Measurements from ENCODE around the gene TNFRSF19. TPM values are rescaled to one million over a fixed set of nuclear protein-coding genes. Genes with fewer than 3 reads are reported as not detected.

Gene TNFRSF19
- total and polyA plus RNA-seq, 11 donors = 9.1 to 35.7 (median 25.6) TPM

DNA sequence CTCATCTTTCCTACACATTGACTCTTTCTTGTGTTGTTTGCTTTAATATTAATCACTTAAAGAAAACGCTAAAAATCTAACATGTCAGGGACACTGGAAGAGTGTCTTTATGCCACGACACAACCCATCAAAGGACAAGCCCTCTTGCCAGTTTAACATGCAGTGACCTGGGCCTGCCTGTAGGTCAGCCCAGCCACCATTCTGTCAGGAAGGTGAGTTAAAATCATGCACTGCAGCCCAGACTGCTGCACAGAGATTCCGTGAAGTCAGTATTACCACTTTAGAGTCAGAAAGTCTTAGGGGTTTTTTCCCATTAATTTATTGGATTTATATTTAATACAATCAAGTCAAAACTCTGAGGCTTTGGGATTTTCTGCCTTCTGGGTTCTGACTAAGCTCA is 58.0 kb downstream of the TNFRSF19 start:
- Histone ChIP-seq H3K4me1 (peaks cover 0 to 55% (median 20%) of the 10 kb centered on the region in 12 donors), H3K4me3 (no peak overlapping the region), H3K27ac (peak overlapping the region in 6 of 12 donors; percentile 14 to 75 (median 27)), H3K36me3 (peaks cover 0 to 47% (median 0%) of the 10 kb centered on the region in 9 donors), H3K27me3 (no peaks in the 10 kb centered on the region), H3K9me3 (peaks cover 0 to 11% (median 0%) of the 10 kb centered on the region in 12 donors)
- 63 to 76% (median 70%) methylated on average over 3 of the region's 3 CpGs for WGBS, 4 donors
- DNase-seq (no peak), ATAC-seq (no peak)
- TF ChIP-seq, protein P1, sequence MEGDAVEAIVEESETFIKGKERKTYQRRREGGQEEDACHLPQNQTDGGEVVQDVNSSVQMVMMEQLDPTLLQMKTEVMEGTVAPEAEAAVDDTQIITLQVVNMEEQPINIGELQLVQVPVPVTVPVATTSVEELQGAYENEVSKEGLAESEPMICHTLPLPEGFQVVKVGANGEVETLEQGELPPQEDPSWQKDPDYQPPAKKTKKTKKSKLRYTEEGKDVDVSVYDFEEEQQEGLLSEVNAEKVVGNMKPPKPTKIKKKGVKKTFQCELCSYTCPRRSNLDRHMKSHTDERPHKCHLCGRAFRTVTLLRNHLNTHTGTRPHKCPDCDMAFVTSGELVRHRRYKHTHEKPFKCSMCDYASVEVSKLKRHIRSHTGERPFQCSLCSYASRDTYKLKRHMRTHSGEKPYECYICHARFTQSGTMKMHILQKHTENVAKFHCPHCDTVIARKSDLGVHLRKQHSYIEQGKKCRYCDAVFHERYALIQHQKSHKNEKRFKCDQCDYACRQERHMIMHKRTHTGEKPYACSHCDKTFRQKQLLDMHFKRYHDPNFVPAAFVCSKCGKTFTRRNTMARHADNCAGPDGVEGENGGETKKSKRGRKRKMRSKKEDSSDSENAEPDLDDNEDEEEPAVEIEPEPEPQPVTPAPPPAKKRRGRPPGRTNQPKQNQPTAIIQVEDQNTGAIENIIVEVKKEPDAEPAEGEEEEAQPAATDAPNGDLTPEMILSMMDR (IDR thresholded peaks at IDR 0.05) = peak in 1 of 12 donors; percentile 5
- no peak for TF ChIP-seq POLR2A (IDR thresholded peaks at IDR 0.05)
- intact Hi-C loops (cut with DNase I) = no loop called here

DNA sequence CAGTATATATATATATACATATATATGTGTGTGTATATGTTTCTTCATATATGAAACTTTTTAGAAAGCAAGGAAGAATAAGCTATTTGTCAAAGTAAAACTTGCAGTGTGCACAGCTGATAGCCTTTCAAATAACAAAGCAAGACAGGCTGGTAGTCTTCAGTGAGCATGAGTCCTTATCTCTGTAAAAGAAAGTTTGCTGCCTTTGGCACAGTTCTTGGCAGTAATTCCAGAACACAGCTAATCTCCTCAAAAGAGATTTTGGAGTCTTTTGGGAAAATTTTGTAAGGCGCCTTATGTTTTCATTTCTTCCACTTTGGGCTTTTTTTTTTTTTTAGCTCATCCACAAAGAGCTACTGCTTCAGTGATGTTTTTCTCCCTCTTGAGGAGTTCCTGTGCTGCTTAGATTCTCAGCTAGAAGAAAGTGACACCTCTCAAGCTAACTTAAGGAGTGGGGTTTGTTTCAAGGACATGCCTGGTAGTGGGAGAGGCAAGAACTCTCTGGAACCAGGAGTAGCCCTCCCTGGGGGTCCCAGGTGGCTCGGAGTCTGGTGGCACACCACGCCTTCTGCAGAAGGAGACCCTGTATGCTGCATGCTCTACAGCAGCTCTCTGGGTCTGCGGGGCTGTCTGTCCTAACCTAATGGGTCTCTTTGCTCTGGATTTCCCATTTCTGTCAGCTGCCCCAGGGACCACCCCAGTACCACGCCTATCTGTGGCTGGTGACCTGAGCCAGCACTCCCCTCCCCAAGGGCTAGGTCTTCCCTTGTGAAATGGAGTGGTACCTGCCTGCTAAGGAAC is 58.8 kb downstream of the TNFRSF19 start:
- DNase-seq (no peak), ATAC-seq (peak in 3 of 4 donors; percentile 58 to 66 (median 63))
- intact Hi-C loops (cut with DNase I) = no loop called here
- no peak overlapping the region for H3K4me3 ChIP-seq
- H3K27ac ChIP-seq = peak overlapping the region; percentile 11 to 83 (median 46)
- TF ChIP-seq, protein P1 (IDR thresholded peaks at IDR 0.05) = no peak
- no peak for TF ChIP-seq POLR2A (IDR thresholded peaks at IDR 0.05)
- H3K9me3 ChIP-seq = peaks cover 0 to 4% (median 0%) of the 10 kb centered on the region in 12 donors
- H3K27me3 ChIP-seq = no peaks in the 10 kb centered on the region
- 75 to 90% (median 82%) methylated on average over 5 of the region's 5 CpGs for WGBS, 4 donors
- H3K4me1 ChIP-seq = peaks cover 0 to 55% (median 20%) of the 10 kb centered on the region in 12 donors
- H3K36me3 ChIP-seq = peaks cover 0 to 43% (median 0%) of the 10 kb centered on the region in 9 donors

DNA sequence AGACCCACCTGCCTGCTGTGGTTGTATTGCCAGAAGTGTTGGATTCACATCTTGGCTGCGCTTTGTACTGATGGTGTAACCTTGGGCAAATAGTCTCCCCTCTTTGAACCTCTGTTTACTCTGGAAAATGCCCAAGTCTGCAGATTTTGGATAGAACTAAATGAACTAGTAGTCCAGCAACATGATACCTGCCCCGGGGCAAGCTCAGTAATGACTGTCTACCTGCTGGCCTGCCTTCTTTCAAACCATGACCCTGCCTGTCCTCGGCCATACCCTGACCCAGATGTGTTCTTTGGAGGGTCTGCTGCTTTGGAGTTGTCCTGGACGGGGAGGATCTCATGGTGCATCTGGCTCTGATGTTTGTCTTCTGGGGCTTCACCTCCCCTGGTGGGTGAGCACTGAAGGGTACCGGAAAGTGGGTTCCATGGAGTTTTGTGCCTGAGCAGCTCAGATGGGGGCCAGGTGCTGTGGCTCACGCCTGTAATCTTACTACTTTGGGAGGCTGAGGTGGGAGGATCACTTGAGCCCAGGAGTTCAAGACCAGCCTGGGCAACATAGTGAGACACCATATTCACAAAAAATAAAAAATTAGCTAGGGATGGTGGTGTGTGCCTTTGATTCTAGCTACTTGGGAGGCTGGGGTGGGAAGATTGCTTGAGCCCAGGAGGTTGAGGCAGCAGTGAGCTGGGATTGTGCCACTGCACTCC is 59.5 kb downstream of the TNFRSF19 start:
- peaks cover 0 to 55% (median 20%) of the 10 kb centered on the region in 12 donors for H3K4me1 ChIP-seq
- ATAC-seq = peak in 2 of 4 donors; percentile 15 to 34

More for the DNA sequence above, 59.5 kb downstream of the TNFRSF19 start:
- 89 to 94% (median 93%) methylated on average over 6 of the region's 6 CpGs for WGBS, 4 donors
- intact Hi-C loops (cut with DNase I) = no loop called here
- no peaks in the 10 kb centered on the region for H3K27me3 ChIP-seq
- H3K36me3 ChIP-seq = peaks cover 0 to 39% (median 0%) of the 10 kb centered on the region in 9 donors
- peak overlapping the region; percentile 11 to 83 (median 46) for H3K27ac ChIP-seq
- DNase-seq = no peak
- H3K4me3 ChIP-seq = no peak overlapping the region
- H3K9me3 ChIP-seq = no peaks in the 10 kb centered on the region
- TF ChIP-seq, protein P1 (IDR thresholded peaks at IDR 0.05) = no peak
- no peak for TF ChIP-seq POLR2A (IDR thresholded peaks at IDR 0.05)

Data from heart left ventricle (tissue), 16 donors.